Central memory CD4-positive, alpha-beta T cell (primary cell): Measurements from ENCODE around the gene KCNMA1.

Source experiments
- DNase-seq: peaks from one replicate; pipeline ENCODE4 v3.0.0; 2022

Gene KCNMA1

GRCh38 chr10:77052593-77052992 is 585.0 kb downstream of the KCNMA1 start:
- DNase-seq, result no peak

- DNase-seq, result no peak
Observed at GRCh38 chr10:77051837-77052236, 585.8 kb downstream of the KCNMA1 start.

- no peak for DNase-seq
Observed at GRCh38 chr10:77049896-77050295, 587.7 kb downstream of the KCNMA1 start.

GRCh38 chr10:77049146-77049545 is 588.5 kb downstream of the KCNMA1 start:
- DNase-seq, result no peak

GRCh38 chr10:77045085-77045484 is 592.5 kb downstream of the KCNMA1 start:
- no peak for DNase-seq

GRCh38 chr10:77043420-77043763 is 594.2 kb downstream of the KCNMA1 start:
- no peak for DNase-seq

GRCh38 chr10:77042706-77043419 is 594.7 kb downstream of the KCNMA1 start:
- DNase-seq, result no peak

GRCh38 chr10:77041636-77042258 is 595.9 kb downstream of the KCNMA1 start:
- DNase-seq, result no peak

GRCh38 chr10:77038407-77038806 is 599.2 kb downstream of the KCNMA1 start:
- DNase-seq, result no peak

GRCh38 chr10:77037735-77038403 is 599.7 kb downstream of the KCNMA1 start:
- no peak for DNase-seq

GRCh38 chr10:77036993-77037734 is 600.4 kb downstream of the KCNMA1 start:
- DNase-seq, result no peak

GRCh38 chr10:77036276-77036675 is 601.3 kb downstream of the KCNMA1 start:
- no peak for DNase-seq

GRCh38 chr10:77034795-77035194 is 602.8 kb downstream of the KCNMA1 start:
- no peak for DNase-seq

- DNase-seq, result no peak
Observed at GRCh38 chr10:77034240-77034639, 603.4 kb downstream of the KCNMA1 start.

GRCh38 chr10:77032188-77032570 is 605.4 kb downstream of the KCNMA1 start:
- DNase-seq, result no peak

GRCh38 chr10:77031531-77032187 is 605.9 kb downstream of the KCNMA1 start:
- DNase-seq, result no peak

GRCh38 chr10:77030974-77031373 is 606.6 kb downstream of the KCNMA1 start:
- DNase-seq, result no peak

GRCh38 chr10:77029777-77030717 is 607.6 kb downstream of the KCNMA1 start:
- DNase-seq, result no peak

- DNase-seq, result no peak
Observed at GRCh38 chr10:77028042-77028441, 609.6 kb downstream of the KCNMA1 start.

- no peak for DNase-seq
Observed at GRCh38 chr10:77027576-77027975, 610.0 kb downstream of the KCNMA1 start.

- DNase-seq, result no peak
Observed at GRCh38 chr10:77027141-77027540, 610.5 kb downstream of the KCNMA1 start.

GRCh38 chr10:77026148-77026547 is 611.5 kb downstream of the KCNMA1 start:
- DNase-seq, result no peak
